IPS DF 6.9 (cell line): ENCODE results near the gene PPARG.

ENCODE experiments used
- DNase-seq: peaks from one replicate; pipeline ENCODE4 v3.0.0-alpha.2; 2013; ENCODE audit warnings: low read depth, low spot score
- H3K27ac ChIP-seq: one replicate; pipeline ENCODE4 v1.5.1; 2013; ENCODE audit warnings: low read length, control low read depth
- H3K27me3 ChIP-seq: 2 replicates; pipeline ENCODE4 v1.6.1; 2013; ENCODE audit warnings: mild to moderate bottlenecking, low read length; ENCODE audit not compliant: control insufficient read depth, insufficient read depth
- H3K36me3 ChIP-seq: 2 replicates; pipeline ENCODE4 v1.6.1; 2013; ENCODE audit warnings: low read length; ENCODE audit not compliant: control insufficient read depth, insufficient read depth
- H3K4me1 ChIP-seq: 2 replicates; pipeline ENCODE4 v1.6.1; 2013; ENCODE audit warnings: low read length; ENCODE audit not compliant: control insufficient read depth, insufficient read depth
- H3K4me3 ChIP-seq: 2 replicates; pipeline ENCODE4 v1.5.1; 2013; ENCODE audit warnings: mild to moderate bottlenecking, low read length
- H3K9me3 ChIP-seq: 2 replicates; pipeline ENCODE4 v1.6.1; 2013; ENCODE audit warnings: low read length, inconsistent platforms; ENCODE audit not compliant: control insufficient read depth, insufficient read depth
- WGBS: extraction: QIAGEN DNeasy Blood & Tissue Kit; methylation state at CpG from one replicate; pipeline ENCODE4 v1.1.7; 2013; ENCODE audit warnings: mixed read lengths, missing lambda C conversion rate; ENCODE audit not compliant: insufficient read length, insufficient coverage; 5-methylcytosine and 5-hydroxymethylcytosine counted together

The PPARG gene

GRCh38 chr3:12327021-12327420, 38.2 kb downstream of the PPARG start:
- Histone ChIP-seq H3K9me3 (no peaks in the 10 kb centered on the region), H3K4me3 (no peak overlapping the region), H3K27me3 (no peaks in the 10 kb centered on the region), H3K4me1 (no peaks in the 10 kb centered on the region), H3K36me3 (no peaks in the 10 kb centered on the region), H3K27ac (no peak overlapping the region)
- WGBS, result no CpG with 5 or more reads among the region's 5 CpGs
- no peak for DNase-seq

DNA sequence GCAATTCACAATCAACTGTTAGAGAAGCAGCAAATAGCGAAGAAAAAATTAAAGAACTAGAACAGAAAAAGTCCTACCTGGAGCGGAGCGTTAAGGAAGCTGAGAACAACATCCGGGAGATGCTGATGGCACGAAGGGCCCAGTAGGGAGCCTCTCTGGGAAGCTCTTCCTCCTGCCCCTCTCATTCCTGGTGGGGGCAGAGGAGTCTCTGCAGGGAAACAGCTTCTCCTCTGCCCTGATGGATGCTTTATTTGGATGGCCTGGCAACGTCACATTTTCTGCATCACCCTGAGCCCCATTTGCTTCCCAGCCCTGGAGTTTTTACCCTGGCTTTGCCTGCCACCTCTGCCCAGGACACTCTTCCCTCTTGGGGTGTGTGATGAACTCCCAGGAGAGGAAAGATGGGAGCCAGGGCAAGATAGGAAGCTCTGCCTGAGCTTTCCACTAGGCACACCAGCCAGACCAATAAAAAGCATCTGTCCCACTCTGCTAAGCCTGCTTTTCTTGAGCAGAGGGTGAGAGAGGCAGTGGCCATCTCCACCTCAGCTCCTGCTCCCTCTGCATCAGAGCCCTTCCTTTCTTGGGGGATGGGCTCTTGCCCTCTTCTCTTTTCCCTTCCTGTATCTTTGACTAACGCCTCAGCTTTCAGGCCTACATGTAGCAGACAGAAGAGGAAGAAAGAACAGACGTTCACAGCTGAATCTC, 39.4 kb downstream of the PPARG start:
- Histone ChIP-seq H3K4me3 (no peak overlapping the region), H3K27ac (no peak overlapping the region), H3K4me1 (no peaks in the 10 kb centered on the region), H3K27me3 (no peaks in the 10 kb centered on the region), H3K9me3 (no peaks in the 10 kb centered on the region), H3K36me3 (no peaks in the 10 kb centered on the region)
- DNase-seq, result no peak
- WGBS, result no CpG with 5 or more reads among the region's 8 CpGs

DNA sequence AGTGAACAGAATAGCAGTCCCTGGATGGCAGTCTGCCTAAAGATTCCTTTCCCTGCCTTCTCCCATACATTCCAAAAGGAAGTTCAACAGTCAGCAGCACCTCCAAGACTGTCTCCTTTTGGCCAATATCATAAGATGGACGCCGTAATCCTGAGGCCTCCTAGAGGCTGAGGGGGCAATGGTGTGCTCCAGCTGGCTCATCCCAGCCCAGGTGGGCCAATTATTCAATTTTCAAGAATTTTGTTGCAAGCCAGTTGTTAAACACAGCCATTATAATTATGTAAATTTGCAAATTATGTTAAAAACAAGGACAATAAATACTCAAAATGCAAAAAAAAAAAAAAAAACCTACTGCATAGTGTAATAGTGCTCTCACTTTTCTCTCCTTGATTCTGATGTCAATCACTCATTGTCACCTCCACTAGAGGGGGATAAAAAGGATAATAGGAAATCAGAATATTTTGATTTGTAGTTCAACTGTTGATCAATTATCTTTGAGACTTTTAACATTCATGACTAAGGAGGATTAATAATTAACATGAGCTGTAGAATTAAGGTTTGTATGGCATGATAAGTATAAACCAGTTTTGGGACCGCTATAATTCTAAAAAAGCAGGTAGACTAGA, 40.1 kb downstream of the PPARG start:
- Histone ChIP-seq H3K27ac (no peak overlapping the region), H3K36me3 (no peaks in the 10 kb centered on the region), H3K4me1 (no peaks in the 10 kb centered on the region), H3K9me3 (no peaks in the 10 kb centered on the region), H3K4me3 (no peak overlapping the region), H3K27me3 (no peaks in the 10 kb centered on the region)
- no peak for DNase-seq
- no CpG with 5 or more reads among the region's 3 CpGs for WGBS

DNA sequence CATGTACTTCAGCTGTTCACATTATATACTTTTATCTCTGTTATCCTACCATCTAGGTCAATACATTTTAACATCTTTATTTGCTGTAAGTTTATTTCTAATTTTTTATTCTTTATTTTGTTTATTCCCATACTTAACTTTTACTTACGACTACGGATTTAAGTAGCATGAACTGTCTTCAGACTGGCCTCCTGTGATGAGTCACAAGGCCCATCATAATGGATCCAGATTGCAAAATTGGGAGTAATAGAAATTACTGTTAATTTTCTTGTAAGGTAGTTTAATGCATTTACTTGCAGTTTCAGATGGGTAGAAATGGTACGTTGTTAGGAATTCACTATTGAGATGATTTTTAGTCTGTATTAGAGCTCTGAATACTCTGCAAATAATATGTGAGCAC, 45.9 kb downstream of the PPARG start:
- H3K27me3 ChIP-seq, result no peaks in the 10 kb centered on the region

DNA sequence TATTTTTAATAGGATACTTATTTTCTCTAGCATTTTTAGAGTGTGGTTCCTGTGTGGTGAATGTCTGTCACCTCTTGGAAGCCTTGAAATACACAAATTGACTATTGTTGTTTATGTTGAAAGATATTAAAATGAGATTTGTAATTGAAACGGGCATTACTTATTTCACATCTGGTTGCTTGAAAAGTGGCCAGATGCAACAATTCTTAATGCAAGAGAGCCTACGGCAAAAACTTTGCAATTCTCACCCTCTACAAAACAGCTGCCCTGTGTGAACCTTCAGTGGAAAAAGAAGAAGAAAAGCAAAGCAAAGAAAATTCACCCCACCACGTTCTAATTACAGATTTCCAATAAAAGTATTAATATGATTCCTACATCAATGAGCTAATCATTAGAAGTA, 46.6 kb downstream of the PPARG start:
- no peak overlapping the region for H3K27ac ChIP-seq
- no peaks in the 10 kb centered on the region for H3K27me3 ChIP-seq
- no peak overlapping the region for H3K4me3 ChIP-seq
- H3K4me1 ChIP-seq, result no peaks in the 10 kb centered on the region
- no peak for DNase-seq
- no peaks in the 10 kb centered on the region for H3K36me3 ChIP-seq
- no CpG with 5 or more reads among the region's 3 CpGs for whole genome bisulfite sequencing
- H3K9me3 ChIP-seq, result no peaks in the 10 kb centered on the region

More for the DNA sequence above, 45.9 kb downstream of the PPARG start:
- Histone ChIP-seq H3K9me3 (no peaks in the 10 kb centered on the region), H3K27ac (no peak overlapping the region), H3K36me3 (no peaks in the 10 kb centered on the region), H3K4me1 (no peaks in the 10 kb centered on the region), H3K4me3 (no peak overlapping the region)
- no CpG with 5 or more reads among the region's 3 CpGs for WGBS
- no peak for DNase-seq

- Histone ChIP-seq H3K27ac (no peak overlapping the region), H3K27me3 (no peaks in the 10 kb centered on the region), H3K9me3 (no peaks in the 10 kb centered on the region), H3K4me3 (no peak overlapping the region), H3K36me3 (no peaks in the 10 kb centered on the region), H3K4me1 (no peaks in the 10 kb centered on the region)
- no CpG with 5 or more reads among the region's 3 CpGs for WGBS
- no peak for DNase-seq
Measured at GRCh38 chr3:12336099-12336498, 47.2 kb downstream of the PPARG start.

- no peaks in the 10 kb centered on the region for H3K27me3 ChIP-seq
- no peaks in the 10 kb centered on the region for H3K4me1 ChIP-seq
- 100% methylated on average over 1 of the region's 5 CpGs for WGBS
- H3K9me3 ChIP-seq, result no peaks in the 10 kb centered on the region
- no peaks in the 10 kb centered on the region for H3K36me3 ChIP-seq
- no peak overlapping the region for H3K27ac ChIP-seq
- DNase-seq, result no peak
- no peak overlapping the region for H3K4me3 ChIP-seq
Measured at GRCh38 chr3:12338595-12339546, 50.0 kb downstream of the PPARG start.

- no peak overlapping the region for H3K27ac ChIP-seq
- H3K4me1 ChIP-seq, result no peaks in the 10 kb centered on the region
- DNase-seq, result no peak
- H3K4me3 ChIP-seq, result no peak overlapping the region
- H3K36me3 ChIP-seq, result no peaks in the 10 kb centered on the region
- H3K9me3 ChIP-seq, result no peaks in the 10 kb centered on the region
- WGBS, result no CpG with 5 or more reads among the region's 5 CpGs
- no peaks in the 10 kb centered on the region for H3K27me3 ChIP-seq
Measured at GRCh38 chr3:12339701-12340480, 51.0 kb downstream of the PPARG start.

- Histone ChIP-seq H3K27ac (no peak overlapping the region), H3K27me3 (no peaks in the 10 kb centered on the region), H3K36me3 (no peaks in the 10 kb centered on the region), H3K9me3 (no peaks in the 10 kb centered on the region), H3K4me1 (no peaks in the 10 kb centered on the region), H3K4me3 (no peak overlapping the region)
- WGBS, result 100% methylated on average over 1 of the region's 2 CpGs
- DNase-seq, result no peak
Measured at GRCh38 chr3:12340506-12340905, 51.6 kb downstream of the PPARG start.

GRCh38 chr3:12342151-12342550, 53.3 kb downstream of the PPARG start:
- Histone ChIP-seq H3K27me3 (no peaks in the 10 kb centered on the region), H3K9me3 (no peaks in the 10 kb centered on the region), H3K4me1 (no peaks in the 10 kb centered on the region), H3K4me3 (no peak overlapping the region), H3K27ac (no peak overlapping the region), H3K36me3 (no peaks in the 10 kb centered on the region)
- no peak for DNase-seq
